ENCODE results near the gene COL4A1.

COL4A1 gene

DNA sequence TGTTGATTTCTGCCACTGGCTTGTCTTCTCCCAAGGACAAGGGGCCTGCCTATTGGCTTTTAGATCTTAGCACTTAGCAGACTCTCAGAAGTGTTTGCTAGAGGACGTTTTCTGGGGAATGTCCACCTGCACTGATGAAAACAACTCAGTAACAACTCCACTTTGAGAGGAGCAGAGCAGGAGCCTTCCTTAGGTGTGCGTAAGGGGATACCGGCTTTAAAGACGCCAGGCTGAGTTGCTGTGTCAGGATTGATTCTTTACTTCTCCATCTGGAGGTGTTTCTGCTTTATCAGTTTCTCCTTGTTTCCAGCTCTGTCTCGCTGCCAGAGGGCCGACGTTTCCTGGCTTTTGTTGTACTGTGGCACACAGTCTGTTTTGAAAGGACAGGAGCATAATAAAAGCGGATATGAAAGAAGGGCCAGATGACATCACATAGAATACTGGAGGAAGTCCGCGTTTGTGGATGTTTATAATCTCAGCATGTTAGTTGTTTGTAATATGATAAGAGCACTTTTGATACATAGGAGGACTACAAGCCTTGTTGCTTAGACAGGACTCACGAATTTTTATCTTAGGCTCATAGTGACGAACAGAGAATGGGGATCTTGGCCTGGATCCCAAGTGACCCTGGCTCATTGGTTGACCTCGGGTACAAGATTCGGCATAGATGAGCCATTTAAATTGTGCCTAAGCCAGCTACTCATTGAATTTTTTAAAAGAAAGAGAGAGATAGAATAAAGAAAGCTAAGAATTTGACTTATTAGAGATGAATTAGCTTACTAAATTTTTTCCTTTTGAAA, 34.7 kb upstream of the COL4A1 start:
- DNase-seq (ENCODE audit: low read depth), result no peak

DNA sequence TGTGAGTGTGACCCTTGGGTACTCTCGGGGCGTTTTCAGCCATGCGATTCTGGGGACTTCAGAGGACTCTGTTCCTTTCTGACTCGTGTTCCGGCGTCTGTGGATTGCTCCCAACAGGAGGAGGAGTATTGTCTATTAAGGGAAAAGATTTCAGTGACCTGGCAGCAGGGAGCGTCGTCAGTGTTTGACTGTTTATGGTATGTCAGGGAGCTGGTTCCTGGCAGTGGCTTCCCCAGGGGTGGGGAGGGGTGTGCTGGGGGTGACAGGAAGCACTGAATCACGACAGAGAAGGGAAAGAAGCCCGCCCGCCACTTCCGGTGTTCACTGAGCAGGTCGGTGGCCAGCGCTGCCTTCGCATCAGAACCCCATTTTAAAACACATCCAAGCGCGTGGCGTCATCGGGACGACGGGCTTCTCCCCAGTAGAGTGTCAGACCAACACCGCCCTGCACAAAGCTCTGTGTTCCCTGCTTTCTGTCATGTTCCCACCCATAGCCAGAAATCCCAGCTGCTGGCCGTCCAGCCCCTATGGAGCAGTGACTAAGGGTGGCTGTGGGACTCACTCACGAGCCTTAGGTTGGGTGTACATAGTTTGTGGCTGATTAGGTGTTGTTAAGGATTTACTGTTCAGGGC, 34.0 kb upstream of the COL4A1 start:
- DNase-seq (ENCODE audit: low read depth), result peak; percentile 14

DNA sequence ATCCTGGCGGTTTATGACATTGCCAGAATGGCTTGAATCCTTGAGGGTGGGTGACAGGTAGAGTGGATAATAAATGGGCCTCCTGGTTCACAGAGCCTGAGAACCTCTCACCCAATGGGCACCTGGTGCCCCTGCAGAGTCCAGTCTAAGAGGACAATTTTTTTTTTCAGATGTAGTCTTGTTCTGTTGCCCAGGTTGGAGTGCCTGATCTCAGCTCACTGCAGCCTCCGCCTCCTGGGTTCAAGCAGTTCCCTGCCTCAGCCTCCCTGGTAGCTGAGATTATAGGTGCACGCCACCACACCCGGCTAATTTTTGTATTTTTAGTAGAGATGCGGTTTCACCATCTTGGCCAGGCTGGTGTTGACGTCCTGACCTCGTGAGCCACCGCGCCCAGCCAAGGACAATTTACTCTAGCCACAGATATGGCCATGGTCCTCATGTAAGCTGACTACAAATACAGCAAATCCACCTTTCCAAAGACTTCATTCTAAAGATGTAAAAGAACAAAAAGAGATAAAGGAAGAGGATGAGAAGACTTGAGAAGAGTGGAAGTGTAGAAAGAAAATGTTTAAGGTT, 33.1 kb upstream of the COL4A1 start:
- no peak for DNase-seq (ENCODE audit: low read depth)

- DNase-seq (ENCODE audit: low read depth), result no peak
Measured at GRCh38 chr13:110339263-110339662, 32.3 kb upstream of the COL4A1 start.

- DNase-seq (ENCODE audit: low read depth), result no peak
Measured at GRCh38 chr13:110338441-110339101, 31.6 kb upstream of the COL4A1 start.

- DNase-seq (ENCODE audit: low read depth), result no peak
Measured at GRCh38 chr13:110337247-110337646, 30.3 kb upstream of the COL4A1 start.

- DNase-seq (ENCODE audit: low read depth), result no peak
Measured at GRCh38 chr13:110336681-110337080, 29.7 kb upstream of the COL4A1 start.

DNA sequence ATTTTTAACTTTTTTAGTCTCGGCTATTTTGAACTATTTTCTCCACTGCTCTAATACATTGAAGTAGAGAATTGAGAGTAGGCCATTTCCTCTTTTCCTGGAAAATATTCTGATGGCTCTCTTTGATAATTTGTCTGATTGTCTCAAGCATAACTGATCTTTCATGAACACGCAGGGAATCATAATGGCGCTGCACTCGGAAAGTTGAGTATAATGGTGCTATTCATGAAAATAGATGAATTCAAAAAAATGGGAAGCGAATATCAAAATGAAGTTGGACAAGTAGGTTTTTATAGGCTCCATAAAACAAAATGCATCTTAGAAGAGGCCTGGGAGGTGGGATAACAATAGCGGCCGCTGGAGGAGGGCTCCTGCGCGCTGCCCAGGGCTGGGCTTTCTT, 29.2 kb upstream of the COL4A1 start:
- DNase-seq (ENCODE audit: low read depth), result no peak

DNA sequence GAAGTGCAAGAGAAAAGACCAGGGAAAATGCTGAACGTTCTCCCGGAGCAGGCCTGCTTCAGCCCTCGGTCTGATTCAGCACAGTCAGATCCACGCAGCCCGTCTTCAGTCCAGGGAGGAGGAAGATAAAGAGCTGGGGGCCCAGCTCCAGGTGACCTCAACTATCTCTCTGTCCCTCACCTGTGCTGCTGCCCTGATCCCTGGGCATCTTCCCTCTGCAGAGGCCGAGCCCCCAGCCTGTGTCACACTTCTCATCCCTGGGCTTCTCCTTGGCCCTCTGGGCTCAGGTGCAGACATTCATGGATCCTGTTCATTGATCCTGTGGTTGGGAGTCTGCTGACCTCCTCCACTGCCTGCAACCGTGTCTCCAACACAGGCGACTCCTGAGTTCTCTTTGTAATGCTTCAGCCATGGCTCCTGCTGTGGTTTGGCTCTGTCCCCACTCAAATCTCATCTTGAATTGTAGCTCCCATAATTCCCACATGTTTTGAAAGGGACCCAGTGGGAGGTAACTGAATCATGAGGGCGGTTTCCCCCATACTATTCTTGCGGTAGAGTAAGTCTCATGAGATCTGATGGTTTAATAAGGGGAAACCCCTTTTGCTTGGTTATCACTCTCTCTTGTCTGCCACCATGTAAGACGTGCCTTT, 28.0 kb upstream of the COL4A1 start:
- DNase-seq (ENCODE audit: low read depth), result no peak

DNA sequence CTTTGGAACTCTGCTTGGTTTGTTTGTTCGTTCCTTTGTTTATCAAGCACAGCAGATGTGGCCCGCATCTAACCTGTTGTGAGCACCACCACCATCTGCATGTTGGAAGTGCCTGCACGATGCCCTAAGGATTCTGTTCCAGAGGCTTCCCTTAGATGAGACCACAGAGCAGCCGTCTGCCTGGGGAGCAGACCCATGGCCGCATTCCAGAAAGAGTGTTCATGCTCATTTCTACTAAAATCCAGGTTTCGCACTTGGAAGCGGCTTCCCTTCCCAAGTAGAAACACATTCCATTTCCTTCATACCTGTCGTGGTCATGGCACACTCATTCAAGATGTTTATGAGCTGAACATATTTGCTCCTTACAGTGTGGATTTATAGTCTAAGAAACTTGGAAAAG, 27.3 kb upstream of the COL4A1 start:
- no peak for DNase-seq (ENCODE audit: low read depth)

GRCh38 chr13:110333837-110334236, 26.9 kb upstream of the COL4A1 start:
- DNase-seq (ENCODE audit: low read depth), result no peak

- no peak for DNase-seq (ENCODE audit: low read depth)
Measured at GRCh38 chr13:110332750-110333149, 25.8 kb upstream of the COL4A1 start.

DNA sequence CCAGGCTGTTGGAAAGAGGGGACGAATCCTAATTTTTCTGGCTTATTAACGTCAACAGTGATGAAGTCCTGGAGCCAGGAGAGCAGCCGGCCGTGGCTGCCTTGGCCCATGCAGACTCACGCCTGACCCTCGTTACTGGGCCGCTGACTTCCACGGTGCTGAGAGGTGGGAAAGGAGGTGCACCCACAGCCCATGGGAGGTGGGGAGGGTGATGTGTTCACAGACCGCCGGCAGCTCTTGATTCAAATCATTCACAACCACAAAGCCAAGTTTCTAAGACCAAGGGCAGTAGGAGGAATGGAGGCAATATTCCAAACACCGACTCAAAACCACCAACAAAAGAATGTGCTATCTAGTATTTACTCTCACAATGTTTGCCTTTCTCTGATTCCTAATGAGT, 24.4 kb upstream of the COL4A1 start:
- DNase-seq (ENCODE audit: low read depth), result no peak

- DNase-seq (ENCODE audit: low read depth), result no peak
Measured at GRCh38 chr13:110330491-110331011, 23.6 kb upstream of the COL4A1 start.

GRCh38 chr13:110329798-110330461, 23.0 kb upstream of the COL4A1 start:
- no peak for DNase-seq (ENCODE audit: low read depth)

DNA sequence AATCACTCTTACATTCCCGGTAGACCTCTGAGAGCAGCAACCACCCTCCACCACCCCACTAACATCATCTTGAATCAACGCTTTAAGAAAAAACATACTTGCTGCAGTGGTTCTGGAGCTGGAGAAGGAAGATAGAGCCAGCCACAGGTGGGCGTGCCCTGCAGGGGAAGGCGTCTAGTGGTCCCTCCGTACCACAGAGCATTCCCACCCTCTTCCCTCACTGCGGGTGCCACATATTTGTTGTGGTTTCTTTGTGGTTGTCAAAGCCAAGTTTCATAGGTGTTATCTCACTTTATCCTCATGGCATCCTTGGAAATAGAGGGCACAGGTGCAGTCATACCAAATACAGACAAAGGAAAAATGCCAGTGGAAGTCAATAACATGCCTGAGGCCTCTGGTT, 22.3 kb upstream of the COL4A1 start:
- DNase-seq (ENCODE audit: low read depth), result no peak

DNA sequence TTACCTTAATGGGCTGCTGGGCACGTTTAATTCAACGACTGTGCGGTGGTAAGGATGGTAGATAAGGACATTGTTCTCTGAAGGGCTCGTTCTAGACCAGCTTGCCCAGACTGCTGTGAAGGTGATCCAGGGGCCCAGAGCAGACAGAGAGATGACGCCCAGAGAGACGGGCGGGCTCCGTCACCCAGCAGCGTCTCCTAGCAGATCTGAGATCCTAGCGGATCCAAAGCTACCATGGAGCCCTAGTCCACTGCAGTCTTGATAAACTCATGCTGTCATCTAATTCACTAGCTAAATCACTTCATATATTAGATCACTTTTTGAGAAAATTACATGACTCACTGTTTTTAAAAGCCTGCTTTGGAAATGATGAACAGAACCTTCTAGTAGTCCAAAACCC, 21.6 kb upstream of the COL4A1 start:
- no peak for DNase-seq (ENCODE audit: low read depth)

DNA sequence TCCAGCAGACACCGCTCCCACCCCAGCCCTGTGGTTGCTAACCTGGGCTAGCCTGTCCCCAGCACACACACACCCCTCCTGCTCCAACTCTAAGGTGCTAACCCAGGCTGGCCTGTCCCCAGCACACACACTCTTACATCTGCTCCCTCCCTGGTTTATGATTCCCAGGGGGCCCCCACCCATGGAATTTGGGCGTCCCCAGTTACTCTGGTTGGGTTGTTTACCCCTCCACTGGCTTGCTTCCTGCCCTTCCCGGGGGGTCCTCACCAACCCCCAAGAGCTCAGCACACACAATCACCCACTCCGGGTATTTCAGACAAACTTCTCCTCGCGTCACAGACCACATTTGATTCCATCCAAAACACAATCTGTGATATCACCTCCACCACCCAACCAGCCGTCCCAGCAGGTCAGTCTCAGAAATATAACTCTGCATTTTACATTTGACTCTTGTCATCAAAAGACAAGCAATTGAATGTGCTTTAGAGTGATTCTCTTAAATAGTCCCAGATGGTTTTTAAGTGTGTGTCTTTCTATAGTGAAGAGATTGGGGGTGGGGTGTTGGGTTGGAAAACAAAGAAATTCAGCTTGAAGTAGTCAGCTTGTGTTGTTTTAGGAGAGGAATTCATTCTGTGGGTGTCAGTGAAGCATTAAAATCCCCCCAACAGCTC, 20.2 kb upstream of the COL4A1 start:
- DNase-seq (ENCODE audit: low read depth), result no peak

DNA sequence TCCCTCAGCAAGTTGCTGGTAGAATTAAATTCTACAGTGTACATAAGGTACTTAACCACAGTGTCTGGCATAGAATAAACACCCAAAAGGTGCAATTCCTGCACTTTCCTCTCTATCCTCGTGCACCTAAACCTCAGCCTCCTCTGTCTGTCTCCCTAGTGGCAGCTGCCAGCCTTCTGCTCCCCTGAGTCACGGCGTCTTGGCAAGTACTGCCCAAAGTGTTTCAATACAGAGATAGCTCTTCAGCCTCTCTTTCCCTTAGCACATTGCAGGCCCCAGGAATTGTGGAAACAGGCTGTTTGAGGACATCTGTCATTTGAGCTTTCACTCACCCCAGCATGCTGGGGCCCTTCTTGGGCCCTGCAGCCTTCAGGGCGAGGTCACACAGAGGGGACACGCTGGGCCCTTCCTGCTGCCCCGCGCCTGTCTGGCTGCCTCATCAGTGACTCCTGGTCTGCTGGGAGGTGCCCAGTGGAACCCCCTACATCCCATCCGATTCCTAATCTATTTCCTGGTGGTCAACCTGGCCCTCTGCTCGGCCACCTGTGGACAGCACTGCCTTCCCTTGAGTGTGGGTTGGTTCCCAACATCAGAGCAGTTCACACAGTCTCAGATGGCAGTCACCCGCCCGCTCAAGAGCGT, 19.4 kb upstream of the COL4A1 start:
- no peak for DNase-seq (ENCODE audit: low read depth)

DNA sequence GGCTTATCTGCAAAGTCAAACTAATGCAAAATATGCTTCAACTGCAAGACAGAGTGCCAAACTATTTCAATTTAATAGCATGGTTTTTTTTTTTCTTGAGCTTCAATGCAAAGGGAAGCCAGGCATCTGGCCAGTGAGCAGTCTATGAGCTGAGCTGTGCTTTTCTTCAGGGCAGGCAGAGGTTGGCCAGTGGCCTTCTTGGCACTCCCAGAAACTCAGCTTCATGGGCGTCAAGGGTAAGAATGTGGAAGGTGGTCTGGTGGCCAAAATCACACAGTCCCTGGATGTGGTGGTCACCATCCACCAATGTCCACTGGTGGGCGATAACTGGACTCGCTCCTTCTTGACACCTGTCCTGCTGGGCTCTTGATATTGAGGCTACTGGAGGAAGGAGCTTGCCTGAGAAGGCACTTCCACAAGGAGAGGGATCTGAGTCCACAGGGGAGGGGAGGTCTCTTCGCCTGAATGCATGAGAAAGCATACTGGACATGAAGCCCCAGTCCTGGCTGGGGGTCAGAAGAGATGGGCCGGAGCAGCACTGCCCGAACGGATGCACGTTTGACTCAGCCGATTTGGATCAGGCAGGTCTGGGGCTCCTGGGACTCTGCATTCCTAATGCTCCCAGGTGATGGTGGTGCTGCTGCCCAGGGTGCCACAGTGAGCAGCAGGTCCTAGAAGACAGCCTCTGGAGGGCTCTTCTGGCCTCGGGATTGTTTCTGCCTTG, 17.2 kb upstream of the COL4A1 start:
- no peak for DNase-seq (ENCODE audit: low read depth)

Data from stimulated activated CD8-positive, alpha-beta memory T cell treated with anti-CD3 and anti-CD28 coated beads, Interleukin-15, amount 100 ng/mL, for 1 hour (primary cell).